MV-4-11 (cell line): Measurements from ENCODE around the gene NSF.
"Not testable (repeated sequence)": the region's sequence is repeated elsewhere in the genome, so short reads cannot be mapped to it uniquely, and the experiment has no call there.

Source experiments
- DNase-seq: peaks from one replicate; lab custom pipeline; 2025; lab: John Stamatoyannopoulos, UW

The NSF gene

GRCh38 chr17:46774108-46774737, 183.8 kb downstream of the NSF start:
- DNase-seq = no peak

GRCh38 chr17:46776298-46777005, 186.0 kb downstream of the NSF start:
- DNase-seq = no peak

- DNase-seq = peak; percentile 2
Measured at GRCh38 chr17:46777943-46778915, 187.8 kb downstream of the NSF start.

- DNase-seq = no peak
Measured at GRCh38 chr17:46780003-46780373, 189.5 kb downstream of the NSF start.

- DNase-seq = peak; percentile 9
Measured at GRCh38 chr17:46782250-46782953, 191.9 kb downstream of the NSF start.

GRCh38 chr17:46783031-46783593, 192.6 kb downstream of the NSF start:
- no peak for DNase-seq

GRCh38 chr17:46785696-46786095, 195.2 kb downstream of the NSF start:
- no peak for DNase-seq

- no peak for DNase-seq
Measured at GRCh38 chr17:46787478-46787877, 197.0 kb downstream of the NSF start.

- no peak for DNase-seq
Measured at GRCh38 chr17:46788300-46788699, 197.8 kb downstream of the NSF start.

GRCh38 chr17:46788796-46789195, 198.3 kb downstream of the NSF start:
- DNase-seq = no peak

GRCh38 chr17:46789610-46790009, 199.1 kb downstream of the NSF start:
- no peak for DNase-seq

- no peak for DNase-seq
Measured at GRCh38 chr17:46790216-46790615, 199.7 kb downstream of the NSF start.

- no peak for DNase-seq
Measured at GRCh38 chr17:46791531-46791930, 201.1 kb downstream of the NSF start.

GRCh38 chr17:46792071-46792470, 201.6 kb downstream of the NSF start:
- no peak for DNase-seq

- not testable (repeated sequence) for DNase-seq
Measured at GRCh38 chr17:46793023-46793422, 202.6 kb downstream of the NSF start.

GRCh38 chr17:46793541-46793940, 203.1 kb downstream of the NSF start:
- no peak for DNase-seq

GRCh38 chr17:46794318-46794717, 203.8 kb downstream of the NSF start:
- no peak for DNase-seq

GRCh38 chr17:46795379-46795952, 205.0 kb downstream of the NSF start:
- DNase-seq = peak; percentile 66

- no peak for DNase-seq
Measured at GRCh38 chr17:46796084-46796483, 205.6 kb downstream of the NSF start.

- no peak for DNase-seq
Measured at GRCh38 chr17:46796524-46796923, 206.1 kb downstream of the NSF start.

GRCh38 chr17:46796956-46797530, 206.6 kb downstream of the NSF start:
- no peak for DNase-seq
